Activated CD4-positive, alpha-beta T cell treated with anti-CD3 and anti-CD28 coated beads, Interleukin-2, amount 50 U/mL, for 4 hours (primary cell): ENCODE data around the gene CCDC71.

Experiments
- DNase-seq, 2 experiments: peaks; one replicate each; pipeline ENCODE4 v3.0.0-alpha.2; 2020

The CCDC71 gene

GRCh38 chr3:49166752-49167556 is 823 bp upstream of the CCDC71 start:
- DNase-seq = no peak

- no peak for DNase-seq
Observed at GRCh38 chr3:49164983-49165720, 979 bp downstream of the CCDC71 start.

- no peak for DNase-seq
Observed at GRCh38 chr3:49163609-49164008, 2.5 kb downstream of the CCDC71 start.

GRCh38 chr3:49162751-49163419 is 3.2 kb downstream of the CCDC71 start:
- no peak for DNase-seq

GRCh38 chr3:49161808-49162530 is 4.2 kb downstream of the CCDC71 start:
- no peak for DNase-seq

GRCh38 chr3:49161197-49161596 is 4.9 kb downstream of the CCDC71 start:
- DNase-seq = no peak

- DNase-seq = no peak
Observed at GRCh38 chr3:49158792-49159191, 7.3 kb downstream of the CCDC71 start.

- peak; percentile 62 for DNase-seq
Observed at GRCh38 chr3:49158103-49158709, 7.9 kb downstream of the CCDC71 start.

GRCh38 chr3:49157289-49157688 is 8.8 kb downstream of the CCDC71 start:
- DNase-seq = no peak

GRCh38 chr3:49153349-49153912 is 12.7 kb downstream of the CCDC71 start:
- DNase-seq = no peak

- no peak for DNase-seq
Observed at GRCh38 chr3:49151610-49152009, 14.5 kb downstream of the CCDC71 start.

- DNase-seq = no peak
Observed at GRCh38 chr3:49148159-49148558, 18.0 kb downstream of the CCDC71 start.

GRCh38 chr3:49140080-49140479 is 26.1 kb downstream of the CCDC71 start:
- no peak for DNase-seq

GRCh38 chr3:49135499-49135898 is 30.6 kb downstream of the CCDC71 start:
- no peak for DNase-seq

- no peak for DNase-seq
Observed at GRCh38 chr3:49134471-49135265, 31.5 kb downstream of the CCDC71 start.

GRCh38 chr3:49133226-49133951 is 32.7 kb downstream of the CCDC71 start:
- no peak for DNase-seq

- no peak for DNase-seq
Observed at GRCh38 chr3:49132437-49133225, 33.5 kb downstream of the CCDC71 start, which contains the start of gene LAMB2. Gene LAMB2 (minus strand): TSS chr3:49133050. CDS start chr3:49132867, 183 bp downstream.

GRCh38 chr3:49132073-49132436 is 34.1 kb downstream of the CCDC71 start:
- DNase-seq = no peak

GRCh38 chr3:49131576-49131975 is 34.6 kb downstream of the CCDC71 start:
- DNase-seq = no peak

- DNase-seq = no peak
Observed at GRCh38 chr3:49131040-49131439, 35.1 kb downstream of the CCDC71 start.
